ENCODE data around the gene MED15.
A peak's percentile ranks its signal among the peaks of the same experiment; 100 is the strongest.

Gene MED15, protein sequence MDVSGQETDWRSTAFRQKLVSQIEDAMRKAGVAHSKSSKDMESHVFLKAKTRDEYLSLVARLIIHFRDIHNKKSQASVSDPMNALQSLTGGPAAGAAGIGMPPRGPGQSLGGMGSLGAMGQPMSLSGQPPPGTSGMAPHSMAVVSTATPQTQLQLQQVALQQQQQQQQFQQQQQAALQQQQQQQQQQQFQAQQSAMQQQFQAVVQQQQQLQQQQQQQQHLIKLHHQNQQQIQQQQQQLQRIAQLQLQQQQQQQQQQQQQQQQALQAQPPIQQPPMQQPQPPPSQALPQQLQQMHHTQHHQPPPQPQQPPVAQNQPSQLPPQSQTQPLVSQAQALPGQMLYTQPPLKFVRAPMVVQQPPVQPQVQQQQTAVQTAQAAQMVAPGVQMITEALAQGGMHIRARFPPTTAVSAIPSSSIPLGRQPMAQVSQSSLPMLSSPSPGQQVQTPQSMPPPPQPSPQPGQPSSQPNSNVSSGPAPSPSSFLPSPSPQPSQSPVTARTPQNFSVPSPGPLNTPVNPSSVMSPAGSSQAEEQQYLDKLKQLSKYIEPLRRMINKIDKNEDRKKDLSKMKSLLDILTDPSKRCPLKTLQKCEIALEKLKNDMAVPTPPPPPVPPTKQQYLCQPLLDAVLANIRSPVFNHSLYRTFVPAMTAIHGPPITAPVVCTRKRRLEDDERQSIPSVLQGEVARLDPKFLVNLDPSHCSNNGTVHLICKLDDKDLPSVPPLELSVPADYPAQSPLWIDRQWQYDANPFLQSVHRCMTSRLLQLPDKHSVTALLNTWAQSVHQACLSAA

DNA sequence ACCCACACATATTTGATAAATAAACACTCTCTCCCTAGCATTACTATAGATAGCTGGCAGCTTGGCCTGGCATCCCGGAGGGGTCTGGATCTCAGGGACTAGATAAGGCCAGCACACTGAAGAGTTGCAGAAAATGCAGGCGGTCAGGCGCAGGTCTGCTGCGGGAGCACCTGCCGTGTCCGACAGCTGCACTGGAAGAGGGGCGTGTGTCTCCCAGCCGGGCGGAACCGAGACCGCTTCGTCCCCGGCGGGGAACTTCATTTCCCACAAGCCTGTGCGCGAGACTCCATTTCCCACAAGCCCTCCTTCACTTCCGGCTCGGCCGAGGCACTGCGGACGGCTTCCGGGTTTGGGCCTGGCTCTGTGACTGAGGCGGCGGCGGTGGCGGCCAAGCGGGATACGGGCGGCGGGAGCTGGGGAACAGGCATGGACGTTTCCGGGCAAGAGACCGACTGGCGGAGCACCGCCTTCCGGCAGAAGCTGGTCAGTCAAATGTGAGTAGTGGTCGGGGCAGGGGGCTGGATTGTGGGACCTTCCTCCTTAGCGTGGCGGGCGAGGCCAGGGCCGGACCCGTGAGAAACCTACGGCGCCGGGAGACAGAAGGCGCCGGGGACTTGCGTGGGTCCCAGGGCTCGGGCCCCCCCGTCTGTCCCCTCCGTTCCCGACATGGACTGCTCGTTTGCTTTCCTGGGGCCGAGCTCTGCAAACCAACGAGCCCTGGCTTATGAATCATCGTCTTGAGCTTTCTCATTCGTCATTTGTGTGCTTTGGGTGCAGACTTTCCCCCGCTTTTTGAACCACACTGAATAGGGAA lies at the start of gene MED15:
Gene MED15 (plus strand): TSS at position 358 of the 814 bp plus-strand sequence. CDS start 69 bp downstream, at position 427.
- H3K27me3 ChIP-seq (ENCODE audit: control insufficient read depth, insufficient read depth, low read length): no peaks in the 10 kb centered on the region
- no peaks in the 10 kb centered on the region for H3K36me3 ChIP-seq (ENCODE audit: control insufficient read depth, insufficient read depth, low read length)
- H3K9me3 ChIP-seq (ENCODE audit: control insufficient read depth, insufficient read depth, low read depth, low read length): no peaks in the 10 kb centered on the region
- peaks cover 31% of the 10 kb centered on the region for H3K4me1 ChIP-seq (ENCODE audit: control insufficient read depth, insufficient read depth, low read length)
- H3K27ac ChIP-seq (ENCODE audit: low read depth, low read length): peak within 1 kb of the TSS; percentile 67
- H3K9ac ChIP-seq (ENCODE audit: low read length): peak within 1 kb of the TSS; percentile 89
- peak within 1 kb of the TSS; percentile 95 for H3K4me3 ChIP-seq (ENCODE audit: low read depth, low read length)

GRCh38 chr22:20458530-20459151 lies 48.8 kb upstream of the MED15 start:
- H3K4me3 ChIP-seq (ENCODE audit: low read depth, low read length): no peak overlapping the region
- peaks cover 5% of the 10 kb centered on the region; the same call in 1 of the 2 replicates for H3K36me3 ChIP-seq (ENCODE audit: control insufficient read depth, insufficient read depth, low read length)
- no peaks in the 10 kb centered on the region for H3K27me3 ChIP-seq (ENCODE audit: control insufficient read depth, insufficient read depth, low read length)

DNA sequence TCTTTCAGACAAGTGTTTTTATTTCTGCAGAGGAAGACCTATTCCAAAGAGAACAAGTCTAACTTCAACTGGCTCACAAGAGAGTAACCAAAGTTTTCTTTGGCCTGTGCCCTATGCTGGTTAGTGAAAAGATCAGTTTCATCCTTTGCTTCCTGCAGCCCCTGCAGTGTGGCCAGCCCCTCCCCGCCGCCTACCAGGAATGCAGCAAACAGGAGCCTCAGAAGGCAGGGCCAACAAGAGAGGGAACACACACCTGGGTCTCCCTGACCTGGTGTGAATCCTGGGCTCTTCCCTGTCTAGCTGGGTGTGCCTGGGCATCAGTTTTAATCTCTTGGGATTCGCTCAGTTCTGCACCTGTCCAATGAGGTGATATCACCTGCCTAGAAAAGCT lies 48.3 kb upstream of the MED15 start:
- Histone ChIP-seq H3K4me1 (ENCODE audit: control insufficient read depth, insufficient read depth, low read length) (peaks cover 15% of the 10 kb centered on the region), H3K27ac (ENCODE audit: low read depth, low read length) (no peak overlapping the region), H3K36me3 (ENCODE audit: control insufficient read depth, insufficient read depth, low read length) (peaks cover 8% of the 10 kb centered on the region; the same call in 1 of the 2 replicates), H3K4me3 (ENCODE audit: low read depth, low read length) (no peak overlapping the region), H3K27me3 (ENCODE audit: control insufficient read depth, insufficient read depth, low read length) (no peaks in the 10 kb centered on the region), H3K9me3 (ENCODE audit: control insufficient read depth, insufficient read depth, low read depth, low read length) (no peaks in the 10 kb centered on the region), H3K9ac (ENCODE audit: low read length) (no peak overlapping the region)

More at GRCh38 chr22:20458530-20459151, 48.8 kb upstream of the MED15 start:
- H3K9ac ChIP-seq (ENCODE audit: low read length): no peak overlapping the region
- no peaks in the 10 kb centered on the region for H3K9me3 ChIP-seq (ENCODE audit: control insufficient read depth, insufficient read depth, low read depth, low read length)
- peaks cover 9% of the 10 kb centered on the region for H3K4me1 ChIP-seq (ENCODE audit: control insufficient read depth, insufficient read depth, low read length)
- no peak overlapping the region for H3K27ac ChIP-seq (ENCODE audit: low read depth, low read length)

DNA sequence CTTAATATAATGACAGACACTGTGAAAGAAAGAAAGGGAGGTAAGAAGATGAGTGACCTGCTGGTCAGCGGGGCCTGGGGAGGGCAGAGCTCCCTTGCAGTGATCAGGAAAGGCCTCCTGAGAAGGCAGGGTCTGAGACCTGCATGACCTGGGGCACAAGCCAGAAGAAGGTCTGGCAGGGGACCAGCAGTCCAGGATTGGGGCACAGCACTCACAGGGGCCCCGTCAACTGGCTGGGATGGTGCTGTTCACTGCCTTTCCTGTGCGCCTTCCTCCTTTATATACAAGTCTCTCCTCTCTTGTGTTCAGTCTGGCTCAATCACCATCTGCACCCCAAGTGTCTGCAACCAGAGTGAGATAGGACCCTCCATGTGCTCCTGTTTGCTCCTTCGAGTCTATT lies 47.5 kb upstream of the MED15 start:
- Histone ChIP-seq H3K4me1 (ENCODE audit: control insufficient read depth, insufficient read depth, low read length) (peaks cover 16% of the 10 kb centered on the region), H3K36me3 (ENCODE audit: control insufficient read depth, insufficient read depth, low read length) (peaks cover 12% of the 10 kb centered on the region), H3K4me3 (ENCODE audit: low read depth, low read length) (no peak overlapping the region), H3K9me3 (ENCODE audit: control insufficient read depth, insufficient read depth, low read depth, low read length) (no peaks in the 10 kb centered on the region), H3K27me3 (ENCODE audit: control insufficient read depth, insufficient read depth, low read length) (no peaks in the 10 kb centered on the region), H3K9ac (ENCODE audit: low read length) (no peak overlapping the region), H3K27ac (ENCODE audit: low read depth, low read length) (no peak overlapping the region)

DNA sequence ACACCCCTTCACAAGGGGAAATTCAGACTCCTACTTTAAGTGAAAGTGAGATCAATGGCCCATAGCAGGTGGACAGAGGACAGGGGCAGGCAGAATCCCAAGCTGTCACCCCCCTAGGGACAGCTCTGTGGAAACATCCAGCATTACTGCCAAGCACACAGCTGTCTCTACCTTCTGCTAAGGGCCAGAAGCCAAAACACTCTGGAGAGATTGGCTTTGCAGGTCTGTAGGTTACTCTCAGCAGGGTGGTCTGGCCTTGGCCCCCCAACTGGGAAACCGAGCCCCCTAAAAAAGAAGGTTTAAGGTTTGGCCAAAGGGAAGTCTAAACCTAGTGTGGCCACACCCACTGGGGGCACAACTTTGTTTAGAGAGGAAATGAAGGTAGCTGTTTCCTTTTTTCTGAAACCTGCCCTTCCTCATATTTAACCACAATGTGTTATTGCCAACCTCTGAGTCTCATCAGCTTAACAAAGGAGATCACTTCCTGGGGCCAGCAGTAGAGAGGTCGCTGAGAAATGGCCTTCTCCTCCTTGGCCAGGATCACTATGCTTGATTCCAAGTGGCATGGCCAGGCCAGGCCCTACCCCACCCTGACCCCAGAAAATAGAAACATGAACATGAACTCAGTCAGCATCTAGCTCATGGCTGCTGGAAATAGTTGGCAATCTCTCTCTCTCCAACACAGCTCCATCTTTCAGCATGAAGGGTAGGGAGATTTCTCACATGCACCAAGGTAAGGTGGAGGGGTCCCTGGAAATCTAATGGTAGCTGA lies 43.9 kb upstream of the MED15 start:
- Histone ChIP-seq H3K4me1 (ENCODE audit: control insufficient read depth, insufficient read depth, low read length) (peaks cover 13% of the 10 kb centered on the region), H3K9me3 (ENCODE audit: control insufficient read depth, insufficient read depth, low read depth, low read length) (no peaks in the 10 kb centered on the region), H3K27ac (ENCODE audit: low read depth, low read length) (no peak overlapping the region), H3K36me3 (ENCODE audit: control insufficient read depth, insufficient read depth, low read length) (peaks cover 10% of the 10 kb centered on the region), H3K9ac (ENCODE audit: low read length) (no peak overlapping the region), H3K4me3 (ENCODE audit: low read depth, low read length) (no peak overlapping the region), H3K27me3 (ENCODE audit: control insufficient read depth, insufficient read depth, low read length) (no peaks in the 10 kb centered on the region)

DNA sequence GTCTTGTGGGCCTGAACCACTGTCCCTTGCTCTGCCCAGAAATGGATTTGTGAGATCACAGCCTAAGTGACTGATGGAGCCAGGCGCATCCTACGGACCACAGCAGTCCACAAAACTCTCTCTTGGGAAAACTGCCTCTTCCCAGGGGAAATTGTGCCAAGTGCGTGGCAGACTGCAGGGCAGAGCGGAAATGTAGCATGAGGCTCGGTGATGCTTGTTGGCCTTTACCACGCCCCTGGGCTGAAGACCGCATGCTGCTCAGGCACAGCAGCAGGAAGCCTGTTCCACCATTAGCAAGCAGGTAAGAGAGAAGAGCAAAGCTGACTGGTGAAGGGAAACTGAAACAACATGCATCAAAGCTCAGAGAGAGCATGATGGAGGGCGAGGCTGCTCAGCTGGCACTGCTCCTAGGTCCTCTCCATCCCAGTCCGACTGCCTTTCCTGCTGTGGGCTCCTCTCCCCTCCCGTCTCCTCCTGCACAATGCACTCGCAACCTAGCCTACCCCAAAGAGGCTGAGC lies 43.3 kb upstream of the MED15 start:
- Histone ChIP-seq H3K36me3 (ENCODE audit: control insufficient read depth, insufficient read depth, low read length) (peaks cover 12% of the 10 kb centered on the region), H3K4me1 (ENCODE audit: control insufficient read depth, insufficient read depth, low read length) (peaks cover 13% of the 10 kb centered on the region), H3K4me3 (ENCODE audit: low read depth, low read length) (no peak overlapping the region), H3K27me3 (ENCODE audit: control insufficient read depth, insufficient read depth, low read length) (no peaks in the 10 kb centered on the region), H3K27ac (ENCODE audit: low read depth, low read length) (no peak overlapping the region), H3K9ac (ENCODE audit: low read length) (no peak overlapping the region), H3K9me3 (ENCODE audit: control insufficient read depth, insufficient read depth, low read depth, low read length) (no peaks in the 10 kb centered on the region)

GRCh38 chr22:20464912-20465758 lies 42.3 kb upstream of the MED15 start:
- Histone ChIP-seq H3K27ac (ENCODE audit: low read depth, low read length) (no peak overlapping the region), H3K4me1 (ENCODE audit: control insufficient read depth, insufficient read depth, low read length) (peaks cover 13% of the 10 kb centered on the region)

GRCh38 chr22:20465759-20466077 lies 41.7 kb upstream of the MED15 start:
- H3K9ac ChIP-seq (ENCODE audit: low read length): no peak overlapping the region
- H3K4me3 ChIP-seq (ENCODE audit: low read depth, low read length): no peak overlapping the region
- peaks cover 17% of the 10 kb centered on the region for H3K36me3 ChIP-seq (ENCODE audit: control insufficient read depth, insufficient read depth, low read length)
- peaks cover 13% of the 10 kb centered on the region for H3K4me1 ChIP-seq (ENCODE audit: control insufficient read depth, insufficient read depth, low read length)
- H3K9me3 ChIP-seq (ENCODE audit: control insufficient read depth, insufficient read depth, low read depth, low read length): no peaks in the 10 kb centered on the region
- H3K27ac ChIP-seq (ENCODE audit: low read depth, low read length): no peak overlapping the region
- no peaks in the 10 kb centered on the region for H3K27me3 ChIP-seq (ENCODE audit: control insufficient read depth, insufficient read depth, low read length)

More at GRCh38 chr22:20464912-20465758, 42.3 kb upstream of the MED15 start:
- Histone ChIP-seq H3K27me3 (ENCODE audit: control insufficient read depth, insufficient read depth, low read length) (no peaks in the 10 kb centered on the region), H3K4me3 (ENCODE audit: low read depth, low read length) (no peak overlapping the region), H3K36me3 (ENCODE audit: control insufficient read depth, insufficient read depth, low read length) (peaks cover 13% of the 10 kb centered on the region), H3K9ac (ENCODE audit: low read length) (no peak overlapping the region), H3K9me3 (ENCODE audit: control insufficient read depth, insufficient read depth, low read depth, low read length) (no peaks in the 10 kb centered on the region)

DNA sequence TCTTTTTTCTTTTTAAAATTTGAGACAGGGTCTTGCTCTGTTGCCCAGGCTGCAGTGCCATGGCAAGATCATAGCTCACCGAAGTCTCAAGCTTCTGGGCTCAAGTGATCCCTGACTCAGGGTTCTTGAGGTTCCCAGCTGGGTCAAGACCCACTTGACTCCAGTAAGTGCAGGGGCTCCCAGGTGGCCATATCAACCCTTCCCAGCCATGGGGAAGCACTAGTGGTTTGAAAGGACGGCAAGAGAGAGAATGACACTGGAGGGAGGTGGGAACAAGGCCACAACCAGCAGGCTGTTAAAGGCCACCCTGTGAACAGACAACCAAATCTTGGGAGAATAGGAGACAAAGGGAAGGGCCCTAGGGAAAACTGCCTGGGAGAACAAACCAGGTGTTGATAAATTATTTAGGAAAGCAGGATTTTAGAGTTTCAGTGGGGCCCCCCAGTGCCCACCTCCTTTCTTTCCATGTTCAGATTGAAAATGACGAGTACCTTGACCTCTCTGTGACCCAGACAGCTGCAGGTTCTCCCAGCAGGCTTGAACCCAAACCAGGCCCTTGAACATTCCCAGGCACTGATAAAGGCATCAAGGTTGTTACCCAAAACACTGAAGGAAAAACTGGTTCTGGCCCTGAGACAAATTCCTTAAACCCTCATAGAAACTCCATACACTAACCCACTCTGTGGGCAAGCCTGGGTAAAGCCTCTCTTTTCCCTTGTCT lies 40.6 kb upstream of the MED15 start:
- Histone ChIP-seq H3K36me3 (ENCODE audit: control insufficient read depth, insufficient read depth, low read length) (peaks cover 25% of the 10 kb centered on the region), H3K27ac (ENCODE audit: low read depth, low read length) (no peak overlapping the region), H3K9ac (ENCODE audit: low read length) (no peak overlapping the region)

More for the DNA sequence above, 40.6 kb upstream of the MED15 start:
- Histone ChIP-seq H3K27me3 (ENCODE audit: control insufficient read depth, insufficient read depth, low read length) (no peaks in the 10 kb centered on the region), H3K9me3 (ENCODE audit: control insufficient read depth, insufficient read depth, low read depth, low read length) (no peaks in the 10 kb centered on the region), H3K4me3 (ENCODE audit: low read depth, low read length) (no peak overlapping the region), H3K4me1 (ENCODE audit: control insufficient read depth, insufficient read depth, low read length) (peaks cover 13% of the 10 kb centered on the region)

All from HUES6 (cell line).